ENCODE results near the gene KDM2B.
"Not testable (repeated sequence)": the region's sequence is repeated elsewhere in the genome, so short reads cannot be mapped to it uniquely, and the experiment has no call there.

KDM2B gene

GRCh38 chr12:121391619-121392324, 189.1 kb downstream of the KDM2B start:
- Histone ChIP-seq H3K9me3 (ENCODE audit: control insufficient read depth, low read length) (no peaks in the 10 kb centered on the region), H3K27me3 (ENCODE audit: control insufficient read depth, insufficient read depth, low read length, poor library complexity, severe bottlenecking) (no peaks in the 10 kb centered on the region), H3K27ac (ENCODE audit: insufficient read depth, low read depth, low read length, poor library complexity, severe bottlenecking) (no peak overlapping the region), H3K4me3 (ENCODE audit: insufficient read depth, low read depth, low read length) (no peak overlapping the region), H3K4me1 (ENCODE audit: control insufficient read depth, insufficient read depth, low read length) (no peaks in the 10 kb centered on the region), H3K36me3 (ENCODE audit: control insufficient read depth, insufficient read depth, low read length) (no peaks in the 10 kb centered on the region)
- 93 to 94% methylated on average over 10 of the region's 10 CpGs for WGBS, 2 experiments

GRCh38 chr12:121390856-121391255, 190.0 kb downstream of the KDM2B start:
- Histone ChIP-seq H3K9me3 (ENCODE audit: control insufficient read depth, low read length) (no peaks in the 10 kb centered on the region), H3K27me3 (ENCODE audit: control insufficient read depth, insufficient read depth, low read length, poor library complexity, severe bottlenecking) (no peaks in the 10 kb centered on the region), H3K4me1 (ENCODE audit: control insufficient read depth, insufficient read depth, low read length) (no peaks in the 10 kb centered on the region), H3K27ac (ENCODE audit: insufficient read depth, low read depth, low read length, poor library complexity, severe bottlenecking) (no peak overlapping the region), H3K4me3 (ENCODE audit: insufficient read depth, low read depth, low read length) (no peak overlapping the region), H3K36me3 (ENCODE audit: control insufficient read depth, insufficient read depth, low read length) (no peaks in the 10 kb centered on the region)
- 94% methylated on average over 2 of the region's 2 CpGs for WGBS, 2 experiments

GRCh38 chr12:121388421-121388981, 192.3 kb downstream of the KDM2B start:
- H3K9me3 ChIP-seq (ENCODE audit: control insufficient read depth, low read length): no peaks in the 10 kb centered on the region
- H3K36me3 ChIP-seq (ENCODE audit: control insufficient read depth, insufficient read depth, low read length): no peaks in the 10 kb centered on the region
- H3K4me3 ChIP-seq (ENCODE audit: insufficient read depth, low read depth, low read length): no peak overlapping the region
- H3K4me1 ChIP-seq (ENCODE audit: control insufficient read depth, insufficient read depth, low read length): no peaks in the 10 kb centered on the region
- 82 to 85% methylated on average over 5 of the region's 5 CpGs for WGBS, 2 experiments
- H3K27me3 ChIP-seq (ENCODE audit: control insufficient read depth, insufficient read depth, low read length, poor library complexity, severe bottlenecking): no peaks in the 10 kb centered on the region
- H3K27ac ChIP-seq (ENCODE audit: insufficient read depth, low read depth, low read length, poor library complexity, severe bottlenecking): no peak overlapping the region

- H3K27me3 ChIP-seq (ENCODE audit: control insufficient read depth, insufficient read depth, low read length, poor library complexity, severe bottlenecking); H3K4me1 ChIP-seq (ENCODE audit: control insufficient read depth, insufficient read depth, low read length); H3K4me3 ChIP-seq (ENCODE audit: insufficient read depth, low read depth, low read length); H3K9me3 ChIP-seq (ENCODE audit: control insufficient read depth, low read length); H3K36me3 ChIP-seq (ENCODE audit: control insufficient read depth, insufficient read depth, low read length); H3K27ac ChIP-seq (ENCODE audit: insufficient read depth, low read depth, low read length, poor library complexity, severe bottlenecking): not testable (repeated sequence)
- 74 to 75% methylated on average over 6 of the region's 6 CpGs for WGBS, 2 experiments
These were observed 195.9 kb downstream of the KDM2B start for GRCh38 chr12:121384891-121385290.

- no peak overlapping the region for H3K27ac ChIP-seq (ENCODE audit: insufficient read depth, low read depth, low read length, poor library complexity, severe bottlenecking)
- no peak overlapping the region for H3K4me3 ChIP-seq (ENCODE audit: insufficient read depth, low read depth, low read length)
- H3K9me3 ChIP-seq (ENCODE audit: control insufficient read depth, low read length): no peaks in the 10 kb centered on the region
- H3K4me1 ChIP-seq (ENCODE audit: control insufficient read depth, insufficient read depth, low read length): no peaks in the 10 kb centered on the region
- 87 to 94% methylated on average over 9 of the region's 9 CpGs for WGBS, 2 experiments
- no peaks in the 10 kb centered on the region for H3K27me3 ChIP-seq (ENCODE audit: control insufficient read depth, insufficient read depth, low read length, poor library complexity, severe bottlenecking)
- H3K36me3 ChIP-seq (ENCODE audit: control insufficient read depth, insufficient read depth, low read length): no peaks in the 10 kb centered on the region
These were observed 197.2 kb downstream of the KDM2B start for GRCh38 chr12:121383601-121384021.

GRCh38 chr12:121379945-121380344, 200.9 kb downstream of the KDM2B start:
- Histone ChIP-seq H3K27ac (ENCODE audit: insufficient read depth, low read depth, low read length, poor library complexity, severe bottlenecking) (no peak overlapping the region), H3K27me3 (ENCODE audit: control insufficient read depth, insufficient read depth, low read length, poor library complexity, severe bottlenecking) (no peaks in the 10 kb centered on the region), H3K4me1 (ENCODE audit: control insufficient read depth, insufficient read depth, low read length) (no peaks in the 10 kb centered on the region), H3K4me3 (ENCODE audit: insufficient read depth, low read depth, low read length) (no peak overlapping the region), H3K9me3 (ENCODE audit: control insufficient read depth, low read length) (no peaks in the 10 kb centered on the region), H3K36me3 (ENCODE audit: control insufficient read depth, insufficient read depth, low read length) (no peaks in the 10 kb centered on the region)
- 94 to 95% methylated on average over 9 to 10 of the region's 10 CpGs for WGBS, 2 experiments
